HUES64 (cell line): ENCODE data around the gene MACROD1.

Experiments used
- H3K27ac ChIP-seq: 2 replicates; pipeline ENCODE4 v1.7.0; 2013; ENCODE audit warnings: low read depth, low read length, inconsistent platforms
- H3K27me3 ChIP-seq: 2 replicates; pipeline ENCODE4 v1.6.1; 2013; ENCODE audit warnings: mild to moderate bottlenecking, low read length; ENCODE audit not compliant: insufficient read depth
- H3K36me3 ChIP-seq: 2 replicates; pipeline ENCODE4 v1.6.1; 2013; ENCODE audit warnings: mild to moderate bottlenecking, low read length; ENCODE audit not compliant: insufficient read depth
- H3K4me1 ChIP-seq: 2 replicates; pipeline ENCODE4 v1.6.1; 2013; ENCODE audit warnings: mild to moderate bottlenecking, low read length, moderate library complexity; ENCODE audit not compliant: insufficient read depth
- H3K4me3 ChIP-seq: 2 replicates; pipeline ENCODE4 v1.5.1; 2013; ENCODE audit warnings: mild to moderate bottlenecking, low read length, moderate library complexity
- H3K9ac ChIP-seq: 2 replicates; pipeline ENCODE4 v1.6.1; 2013; ENCODE audit warnings: mild to moderate bottlenecking, low read depth, low read length
- H3K9me3 ChIP-seq: 2 replicates; pipeline ENCODE4 v1.6.1; 2013; ENCODE audit warnings: low read depth, low read length; ENCODE audit not compliant: insufficient read depth
- WGBS: fragments of 150-250, 120-280 bp; methylation state at CpG from one replicate; pipeline ENCODE4 v1.1.7; 2013; ENCODE audit warnings: missing lambda C conversion rate; 5-methylcytosine and 5-hydroxymethylcytosine counted together

The MACROD1 gene

DNA sequence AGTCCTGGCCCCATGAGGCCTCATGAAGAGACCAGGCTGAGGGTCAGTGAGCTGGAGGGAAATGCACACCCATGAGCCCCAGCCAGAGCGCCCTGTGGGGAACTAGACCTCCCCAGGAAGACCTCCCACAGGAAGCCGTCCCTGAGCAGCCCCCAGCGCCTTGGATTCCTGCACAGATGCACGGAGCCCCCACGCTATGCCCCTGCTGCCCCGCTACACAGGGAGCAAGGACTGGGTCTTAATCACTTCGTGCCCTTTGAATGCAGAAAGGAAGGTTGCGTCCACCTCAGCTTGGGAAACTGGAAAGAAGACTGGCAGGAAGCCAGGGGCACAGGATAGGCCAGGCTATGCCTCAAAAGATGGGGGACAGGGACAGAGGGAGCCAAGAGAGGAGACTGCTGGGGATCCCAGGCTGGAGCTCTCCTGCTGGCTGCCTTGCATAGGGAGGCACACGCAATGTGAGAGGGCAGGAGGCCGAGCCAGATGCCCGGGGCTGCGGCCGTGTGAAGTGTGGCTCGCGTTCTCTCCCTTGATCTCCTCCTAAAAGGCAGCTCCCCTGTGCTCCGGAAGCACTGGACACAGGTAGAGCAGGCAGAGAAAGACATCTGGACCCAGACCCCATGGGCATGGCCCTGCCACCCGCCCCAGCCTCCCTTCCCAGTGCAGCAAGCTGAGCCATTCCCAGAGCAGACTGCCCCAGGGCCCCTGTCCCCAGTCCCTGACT, 32.8 kb downstream of the MACROD1 start:
- Histone ChIP-seq H3K9me3 (no peaks in the 10 kb centered on the region), H3K27me3 (peaks cover 4% of the 10 kb centered on the region; the same call in 1 of the 2 replicates), H3K4me1 (0 out of 2 replicates have a peak, but pooled peaks cover 3% of the 10 kb centered on the region), H3K36me3 (no peaks in the 10 kb centered on the region), H3K9ac (no peak overlapping the region), H3K27ac (no peak overlapping the region), H3K4me3 (no peak overlapping the region)
- WGBS = 90% methylated on average over 17 of the region's 17 CpGs

- no peaks in the 10 kb centered on the region for H3K9me3 ChIP-seq
- no peak overlapping the region for H3K27ac ChIP-seq
- peaks cover 4% of the 10 kb centered on the region; the same call in 1 of the 2 replicates for H3K27me3 ChIP-seq
- peaks cover 10% of the 10 kb centered on the region for H3K4me1 ChIP-seq
- H3K4me3 ChIP-seq = no peak overlapping the region
- H3K9ac ChIP-seq = no peak overlapping the region
- H3K36me3 ChIP-seq = no peaks in the 10 kb centered on the region
- 63% methylated on average over 13 of the region's 13 CpGs for WGBS
Measured at GRCh38 chr11:64132191-64132771, 33.6 kb downstream of the MACROD1 start.

DNA sequence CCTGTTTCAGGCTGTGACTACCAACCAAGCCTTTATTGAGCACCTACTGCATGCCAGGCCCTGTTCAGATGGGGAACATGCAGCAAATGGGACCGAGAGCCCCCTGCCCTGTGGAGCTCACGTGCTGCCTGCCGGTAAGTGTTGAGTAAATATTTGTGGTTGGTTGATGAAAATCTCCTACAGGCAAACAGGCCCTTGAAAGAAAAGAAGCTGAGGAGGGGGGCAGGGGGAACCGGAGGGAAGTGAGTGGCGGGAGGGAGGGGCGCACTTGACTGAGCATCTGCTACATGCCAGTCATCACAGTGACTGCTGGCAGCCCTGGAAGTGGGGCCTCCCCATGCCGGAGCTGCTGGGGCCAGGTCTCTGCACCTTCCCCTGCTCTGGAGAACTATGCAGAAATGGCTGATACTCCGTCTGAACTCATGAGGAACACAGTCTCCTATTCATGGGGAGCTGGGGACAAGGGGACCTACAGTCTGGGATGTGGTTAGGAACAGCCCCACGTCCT, 34.2 kb downstream of the MACROD1 start:
- H3K27ac ChIP-seq = no peak overlapping the region
- no peaks in the 10 kb centered on the region for H3K36me3 ChIP-seq
- 27% methylated on average over 9 of the region's 9 CpGs for WGBS

DNA sequence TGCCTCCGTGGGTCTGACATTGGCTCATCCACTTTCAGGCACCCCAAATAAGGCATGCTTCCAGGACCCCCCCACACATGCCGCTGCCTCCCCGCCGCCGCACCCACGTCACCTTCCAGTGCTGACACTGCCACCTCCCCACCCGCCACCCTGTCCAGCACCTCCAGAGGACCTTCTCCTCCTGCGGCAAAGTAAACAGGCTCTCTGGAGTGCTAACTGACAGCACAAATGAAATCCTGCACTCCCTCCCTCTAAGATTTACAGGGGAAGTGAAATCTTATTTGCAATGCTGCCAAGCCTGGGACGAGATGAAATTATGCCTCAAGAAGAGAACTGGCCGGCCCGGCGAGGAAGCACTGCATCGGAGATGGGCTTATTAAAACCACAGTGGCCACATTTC, 35.3 kb downstream of the MACROD1 start:
- H3K36me3 ChIP-seq = no peaks in the 10 kb centered on the region
- H3K4me1 ChIP-seq = peaks cover 10% of the 10 kb centered on the region
- peaks cover 4% of the 10 kb centered on the region; the same call in 1 of the 2 replicates for H3K27me3 ChIP-seq
- whole genome bisulfite sequencing = 81% methylated on average over 13 of the region's 13 CpGs
- H3K9ac ChIP-seq = no peak overlapping the region
- H3K9me3 ChIP-seq = no peaks in the 10 kb centered on the region
- H3K4me3 ChIP-seq = no peak overlapping the region
- no peak overlapping the region for H3K27ac ChIP-seq

More for the DNA sequence above, 34.2 kb downstream of the MACROD1 start:
- peaks cover 10% of the 10 kb centered on the region for H3K4me1 ChIP-seq
- no peaks in the 10 kb centered on the region for H3K9me3 ChIP-seq
- peaks cover 4% of the 10 kb centered on the region; the same call in 1 of the 2 replicates for H3K27me3 ChIP-seq
- no peak overlapping the region for H3K9ac ChIP-seq
- no peak overlapping the region for H3K4me3 ChIP-seq

- 89% methylated on average over 8 of the region's 8 CpGs for WGBS
- peaks cover 10% of the 10 kb centered on the region for H3K4me1 ChIP-seq
Measured at GRCh38 chr11:64129403-64129802, 36.5 kb downstream of the MACROD1 start.

DNA sequence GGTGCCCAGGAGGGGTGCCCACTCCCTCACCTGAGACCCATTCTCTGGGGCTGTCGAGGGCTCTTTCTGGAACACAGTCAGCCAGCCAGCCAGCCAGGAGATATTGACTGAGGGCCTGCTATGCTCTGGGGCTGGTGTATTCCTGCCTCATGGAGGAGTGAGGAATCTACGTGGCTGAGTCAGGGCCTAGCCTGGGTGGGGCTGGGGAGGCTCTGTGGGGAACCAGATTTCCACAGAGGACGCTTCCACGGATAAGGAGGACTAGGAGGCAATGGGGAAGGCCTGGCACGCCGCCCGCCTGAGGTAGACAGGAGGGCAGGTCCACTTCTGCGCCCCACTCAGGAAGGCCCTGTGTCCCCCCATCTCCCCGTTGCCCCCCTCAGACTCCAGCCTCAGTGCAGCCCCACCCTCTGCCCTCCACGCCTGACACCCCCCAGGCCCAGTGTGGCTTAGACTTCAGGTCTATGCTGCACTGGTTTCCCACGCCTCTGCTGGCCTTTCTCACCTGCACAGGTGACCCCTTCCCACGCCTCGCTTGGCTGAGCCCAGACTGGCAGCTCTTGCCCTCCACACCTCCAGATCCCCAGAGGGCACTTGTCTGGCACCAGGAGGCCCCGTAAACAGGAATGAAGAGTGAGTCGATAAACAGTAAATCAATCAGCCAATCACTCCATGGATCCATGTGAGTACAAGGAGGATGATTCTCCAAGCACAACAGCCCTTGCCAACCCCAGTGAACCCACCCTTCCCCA, 37.5 kb downstream of the MACROD1 start:
- no peak overlapping the region for H3K27ac ChIP-seq
- no peak overlapping the region for H3K9ac ChIP-seq
- 0 out of 2 replicates have a peak, but pooled peaks cover 1% of the 10 kb centered on the region for H3K27me3 ChIP-seq
- H3K4me1 ChIP-seq = peaks cover 10% of the 10 kb centered on the region
- H3K36me3 ChIP-seq = no peaks in the 10 kb centered on the region
- H3K4me3 ChIP-seq = no peak overlapping the region
- 81% methylated on average over 15 of the region's 15 CpGs for WGBS
- H3K9me3 ChIP-seq = no peaks in the 10 kb centered on the region

More at GRCh38 chr11:64129403-64129802, 36.5 kb downstream of the MACROD1 start:
- peaks cover 4% of the 10 kb centered on the region; the same call in 1 of the 2 replicates for H3K27me3 ChIP-seq
- H3K9ac ChIP-seq = no peak overlapping the region
- no peaks in the 10 kb centered on the region for H3K9me3 ChIP-seq
- H3K36me3 ChIP-seq = no peaks in the 10 kb centered on the region
- H3K4me3 ChIP-seq = no peak overlapping the region
- H3K27ac ChIP-seq = no peak overlapping the region

DNA sequence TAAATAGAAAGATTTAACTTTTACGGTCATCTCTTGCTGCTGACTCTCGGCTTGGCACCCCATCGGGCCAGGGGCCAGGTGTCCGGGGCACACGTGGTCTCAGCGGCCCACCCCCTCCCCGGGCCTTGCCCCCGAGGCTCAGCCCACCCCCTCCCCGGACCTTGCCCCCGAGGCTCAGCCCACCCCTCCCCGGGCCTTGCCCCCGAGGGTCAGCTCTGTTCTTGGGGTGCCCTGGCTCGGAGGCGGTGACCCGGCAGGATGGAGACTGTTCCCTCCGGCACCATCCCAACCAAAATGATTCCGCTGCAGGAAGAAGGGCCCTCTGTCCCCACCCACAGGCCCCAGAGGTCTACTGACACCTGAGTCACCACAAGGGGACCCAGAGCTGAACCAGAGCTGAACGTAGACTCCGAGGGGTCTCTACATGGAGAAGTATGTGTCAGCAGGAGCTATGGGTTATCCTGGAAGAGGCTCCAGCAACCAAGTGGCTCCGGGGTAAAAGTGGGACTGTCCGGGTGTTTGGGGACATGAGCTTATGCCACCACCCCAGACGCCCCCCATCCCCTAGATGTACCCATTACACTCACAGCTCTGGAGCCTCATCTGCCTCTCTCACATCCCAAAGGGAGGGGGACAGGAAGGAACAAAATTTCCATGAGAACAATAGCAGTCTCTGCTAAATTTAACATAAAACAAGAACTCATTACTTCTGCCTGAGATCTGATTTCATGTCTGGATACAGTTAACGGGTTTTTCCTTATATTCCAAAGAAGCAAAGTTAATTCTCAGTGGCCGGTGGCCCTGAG, 38.4 kb downstream of the MACROD1 start:
- Histone ChIP-seq H3K9ac (no peak overlapping the region), H3K4me3 (no peak overlapping the region), H3K27me3 (no peaks in the 10 kb centered on the region), H3K27ac (no peak overlapping the region), H3K9me3 (no peaks in the 10 kb centered on the region), H3K4me1 (peaks cover 17% of the 10 kb centered on the region), H3K36me3 (no peaks in the 10 kb centered on the region)
- 75% methylated on average over 21 of the region's 24 CpGs for WGBS

DNA sequence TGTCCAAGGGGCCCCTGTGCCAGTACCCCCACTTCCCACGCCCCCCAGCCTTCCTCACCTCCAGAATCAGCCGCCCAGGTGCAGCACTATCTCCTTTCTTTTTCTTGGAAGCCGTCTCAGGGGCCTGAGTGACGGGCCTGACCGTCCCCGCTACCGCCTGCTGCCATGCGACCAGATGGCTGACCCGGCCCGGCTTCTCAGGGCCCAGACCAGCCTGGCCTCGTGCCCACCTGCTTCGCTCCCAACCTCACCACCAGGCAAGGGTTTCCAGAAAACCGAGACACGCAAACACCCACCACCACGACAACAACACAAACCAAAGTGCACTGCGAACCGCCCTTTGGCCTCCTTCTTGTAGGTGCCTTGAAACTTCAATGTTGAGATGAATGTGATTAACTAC, 39.1 kb downstream of the MACROD1 start:
- Histone ChIP-seq H3K27ac (no peak overlapping the region), H3K9me3 (no peaks in the 10 kb centered on the region), H3K9ac (0 out of 2 replicates have a peak overlapping the region, but pooled peaks have one; percentile 10), H3K36me3 (no peaks in the 10 kb centered on the region), H3K27me3 (no peaks in the 10 kb centered on the region), H3K4me3 (no peak overlapping the region), H3K4me1 (peaks cover 24% of the 10 kb centered on the region)
- 91% methylated on average over 17 of the region's 17 CpGs for whole genome bisulfite sequencing

- Histone ChIP-seq H3K27ac (no peak overlapping the region), H3K4me1 (peaks cover 28% of the 10 kb centered on the region), H3K27me3 (no peaks in the 10 kb centered on the region), H3K36me3 (no peaks in the 10 kb centered on the region), H3K9me3 (no peaks in the 10 kb centered on the region), H3K4me3 (no peak overlapping the region), H3K9ac (no peak overlapping the region)
- 86% methylated on average over 12 of the region's 12 CpGs for WGBS
Measured at GRCh38 chr11:64126371-64126770, 39.5 kb downstream of the MACROD1 start.

DNA sequence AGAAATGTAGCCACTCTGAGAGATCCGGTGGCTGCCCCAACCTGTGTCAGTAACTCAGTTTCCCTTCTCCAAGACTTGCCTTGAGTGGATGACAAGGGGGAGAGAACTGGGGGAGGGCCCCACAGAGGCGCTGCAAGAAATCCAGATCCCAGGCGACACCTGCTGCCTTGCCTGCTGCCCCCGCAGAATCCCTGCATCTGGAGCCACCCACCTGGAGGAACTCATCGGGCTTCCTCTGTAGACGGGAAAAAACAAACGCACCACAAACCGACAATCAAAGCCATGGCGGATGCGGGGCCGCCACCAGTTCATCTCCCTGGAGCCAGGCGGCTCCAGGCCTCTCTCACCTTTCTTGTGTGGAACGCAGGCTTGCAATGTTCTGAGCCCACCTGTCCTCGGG, 40.2 kb downstream of the MACROD1 start:
- Histone ChIP-seq H3K27me3 (no peaks in the 10 kb centered on the region), H3K9me3 (no peaks in the 10 kb centered on the region), H3K4me3 (no peak overlapping the region), H3K9ac (no peak overlapping the region), H3K4me1 (peaks cover 32% of the 10 kb centered on the region), H3K27ac (no peak overlapping the region), H3K36me3 (no peaks in the 10 kb centered on the region)
- WGBS = 88% methylated on average over 14 of the region's 14 CpGs
